Vagina (tissue), 2 donors: ENCODE results near the gene TTC16.

Experiments used
- POLR2A ChIP-seq, 2 donors: fragments of 450-650 bp; IDR thresholded peaks; one replicate each; pipeline ENCODE4 v1.6.1; 2017; ENCODE audit warnings: antibody characterized with exemption in 2 of 2, mild to moderate bottlenecking in 2 of 2, moderate library complexity in 2 of 2
- TF ChIP-seq, protein P1 (sequence below), 3 experiments: fragments of 450-650 bp in 2 of 3; fragments of 200-600 bp in 1 of 3; sonication (generic) in 1 of 3; IDR thresholded peaks; one replicate each; pipeline ENCODE4 v1.5.1; 2017 to 2019; ENCODE audit warnings: antibody characterized with exemption in 3 of 3, mild to moderate bottlenecking in 2 of 3, moderate library complexity in 2 of 3

- no peak for TF ChIP-seq POLR2A (IDR thresholded peaks at IDR 0.05)
- TF ChIP-seq, protein P1, sequence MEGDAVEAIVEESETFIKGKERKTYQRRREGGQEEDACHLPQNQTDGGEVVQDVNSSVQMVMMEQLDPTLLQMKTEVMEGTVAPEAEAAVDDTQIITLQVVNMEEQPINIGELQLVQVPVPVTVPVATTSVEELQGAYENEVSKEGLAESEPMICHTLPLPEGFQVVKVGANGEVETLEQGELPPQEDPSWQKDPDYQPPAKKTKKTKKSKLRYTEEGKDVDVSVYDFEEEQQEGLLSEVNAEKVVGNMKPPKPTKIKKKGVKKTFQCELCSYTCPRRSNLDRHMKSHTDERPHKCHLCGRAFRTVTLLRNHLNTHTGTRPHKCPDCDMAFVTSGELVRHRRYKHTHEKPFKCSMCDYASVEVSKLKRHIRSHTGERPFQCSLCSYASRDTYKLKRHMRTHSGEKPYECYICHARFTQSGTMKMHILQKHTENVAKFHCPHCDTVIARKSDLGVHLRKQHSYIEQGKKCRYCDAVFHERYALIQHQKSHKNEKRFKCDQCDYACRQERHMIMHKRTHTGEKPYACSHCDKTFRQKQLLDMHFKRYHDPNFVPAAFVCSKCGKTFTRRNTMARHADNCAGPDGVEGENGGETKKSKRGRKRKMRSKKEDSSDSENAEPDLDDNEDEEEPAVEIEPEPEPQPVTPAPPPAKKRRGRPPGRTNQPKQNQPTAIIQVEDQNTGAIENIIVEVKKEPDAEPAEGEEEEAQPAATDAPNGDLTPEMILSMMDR (IDR thresholded peaks at IDR 0.05) = no peak
Measured at GRCh38 chr9:127730799-127731410, 15.0 kb downstream of the TTC16 start.
